IMR-90 (cell line): ENCODE results near the gene AXL. TPM values are rescaled to one million over a fixed set of nuclear protein-coding genes. Genes with fewer than 3 reads are reported as not detected.

Source experiments
- ATAC-seq: fragments of 200-7000 bp; cut with Tn5 transposase; 2 replicates; pipeline ENCODE4 v1.9.1; 2020; ENCODE audit warnings: low read depth, mild to moderate bottlenecking, moderate library complexity
- BruUV-seq: library from RNA; stranded (reverse); fragments of 400-500 nt; replicated peaks from 2 replicates; lab custom pipeline; 2021; lab: Mats Ljungman, UMichigan
- CTCF ChIA-PET: fragments of 300-600 bp; formaldehyde crosslinking; extraction: SDS; loops from one replicate; lab custom pipeline; 2021; ENCODE audit warnings: antibody characterized with exemption; lab: Yijun Ruan, JAX
- POLR2A ChIA-PET: fragments of 300-600 bp; sonication (Branson Sonifier 250); formaldehyde crosslinking; loops from one replicate; lab custom pipeline; 2022; ENCODE audit warnings: antibody characterized with exemption; ENCODE audit not compliant: unreplicated experiment; lab: Charles Lee
- DNase-seq: peaks from one replicate; pipeline ENCODE4 v3.0.0; 2013
- H2AFZ ChIP-seq: replicated peaks from 2 replicates; pipeline ENCODE3; 2013; ENCODE audit warnings: low read length, mild to moderate bottlenecking; ENCODE audit not compliant: poor library complexity
- H2AK5ac ChIP-seq: 2 replicates; pipeline ENCODE4 v1.6.1; 2013; ENCODE audit warnings: low read depth, low read length, inconsistent platforms
- H2AK9ac ChIP-seq: replicated peaks from 2 replicates; pipeline ENCODE3; 2013; ENCODE audit warnings: mild to moderate bottlenecking, low read depth, low read length, moderate library complexity; ENCODE audit not compliant: poor library complexity
- H2BK120ac ChIP-seq: 2 replicates; pipeline ENCODE4 v1.6.1; 2013; ENCODE audit warnings: low read depth, low read length, inconsistent platforms
- H2BK15ac ChIP-seq: 3 replicates; pipeline ENCODE4 v1.6.1; 2013; ENCODE audit warnings: low read depth, low read length, inconsistent platforms
- H2BK20ac ChIP-seq: 2 replicates; pipeline ENCODE4 v1.6.1; 2013; ENCODE audit warnings: low read depth, mild to moderate bottlenecking, inconsistent platforms, low read length, moderate library complexity
- H2BK5ac ChIP-seq: 2 replicates; pipeline ENCODE4 v1.6.1; 2013; ENCODE audit warnings: mild to moderate bottlenecking, low read depth, low read length, inconsistent platforms; ENCODE audit not compliant: poor library complexity, severe bottlenecking
- H3K14ac ChIP-seq: replicated peaks from 2 replicates; pipeline ENCODE4 v1.6.1; 2013; ENCODE audit warnings: low read depth, low read length, inconsistent platforms
- H3K18ac ChIP-seq: 2 replicates; pipeline ENCODE4 v1.6.1; 2013; ENCODE audit warnings: low read depth, low read length, control low read depth
- H3K23ac ChIP-seq: 2 replicates; pipeline ENCODE4 v1.6.1; 2013; ENCODE audit warnings: low read depth, low read length, inconsistent platforms
- H3K27ac ChIP-seq: 2 replicates; pipeline ENCODE4 v1.5.1; 2013; ENCODE audit warnings: mild to moderate bottlenecking, control low read depth, low read length; ENCODE audit not compliant: insufficient read depth
- H3K27me3 ChIP-seq: 2 replicates; pipeline ENCODE4 v1.6.1; 2013; ENCODE audit warnings: low read length; ENCODE audit not compliant: control insufficient read depth, insufficient read depth
- H3K36me3 ChIP-seq: 2 replicates; pipeline ENCODE4 v1.6.1; 2013; ENCODE audit warnings: low read length, mixed read lengths; ENCODE audit not compliant: control insufficient read depth, insufficient read depth
- H3K4ac ChIP-seq: 2 replicates; pipeline ENCODE4 v1.6.1; 2013; ENCODE audit warnings: low read depth, low read length, inconsistent platforms
- H3K4me1 ChIP-seq: 2 replicates; pipeline ENCODE4 v1.6.1; 2013; ENCODE audit warnings: low read length, mixed read lengths; ENCODE audit not compliant: control insufficient read depth, insufficient read depth
- H3K4me2 ChIP-seq: 2 replicates; pipeline ENCODE4 v1.6.1; 2013; ENCODE audit warnings: low read depth, mild to moderate bottlenecking, control low read depth, low read length, moderate library complexity
- H3K4me3 ChIP-seq: 2 replicates; pipeline ENCODE4 v1.5.1; 2013; ENCODE audit warnings: low read depth, mild to moderate bottlenecking, control low read depth, low read length, moderate library complexity; ENCODE audit not compliant: insufficient read depth
- H3K56ac ChIP-seq: 2 replicates; pipeline ENCODE4 v1.6.1; 2013; ENCODE audit warnings: low read length, inconsistent platforms; ENCODE audit not compliant: insufficient read depth; ENCODE audit errors: extremely low read depth
- H3K79me1 ChIP-seq, 2 experiments: 2 replicates each; pipeline ENCODE4 v1.6.1; 2013; ENCODE audit warnings: low read length in 2 of 2, inconsistent platforms in 1 of 2, low read depth in 1 of 2
- H3K9ac ChIP-seq: 2 replicates; pipeline ENCODE4 v1.6.1; 2013; ENCODE audit warnings: low read depth, low read length, control low read depth
- H3K9me1 ChIP-seq: 2 replicates; pipeline ENCODE4 v1.6.1; 2013; ENCODE audit warnings: low read length, inconsistent platforms; ENCODE audit not compliant: insufficient read depth
- H3K9me3 ChIP-seq: 2 replicates; pipeline ENCODE4 v1.6.1; 2013; ENCODE audit warnings: low read length; ENCODE audit not compliant: control insufficient read depth, insufficient read depth
- H4K20me1 ChIP-seq: 2 replicates; pipeline ENCODE4 v1.6.1; 2013; ENCODE audit warnings: low read length, inconsistent platforms; ENCODE audit not compliant: insufficient read depth
- H4K5ac ChIP-seq: 2 replicates; pipeline ENCODE4 v1.6.1; 2013; ENCODE audit warnings: mild to moderate bottlenecking, low read depth, low read length, control low read depth
- H4K8ac ChIP-seq, 2 experiments: 2 replicates each; pipeline ENCODE4 v1.6.1; 2013; ENCODE audit warnings: low read depth in 2 of 2, low read length in 2 of 2, control low read depth in 1 of 2, inconsistent platforms in 1 of 2
- H4K91ac ChIP-seq: 2 replicates; pipeline ENCODE4 v1.6.1; 2013; ENCODE audit warnings: low read depth, low read length, inconsistent platforms; ENCODE audit not compliant: insufficient read depth
- BHLHE40 ChIP-seq: fragments of 150-350 bp; IDR thresholded peaks from 2 replicates; pipeline ENCODE4 v1.6.1; 2016; ENCODE audit warnings: mild to moderate bottlenecking, low read depth, low read length
- ELK1 ChIP-seq: fragments of 150-350 bp; IDR thresholded peaks from 2 replicates; pipeline ENCODE4 v1.6.1; 2016; ENCODE audit warnings: low read depth, mild to moderate bottlenecking, low read length, moderate library complexity, borderline replicate concordance
- MXI1 ChIP-seq: IDR thresholded peaks from 2 replicates; pipeline ENCODE4 v1.6.1; 2012; ENCODE audit warnings: low read depth, mild to moderate bottlenecking, low read length, moderate library complexity, borderline replicate concordance
- POLR2A ChIP-seq: IDR thresholded peaks from 2 replicates; pipeline ENCODE4 v1.6.1; 2012; ENCODE audit warnings: mild to moderate bottlenecking, low read depth, low read length
- RAD21 ChIP-seq: IDR thresholded peaks from 2 replicates; pipeline ENCODE4 v1.6.1; 2012; ENCODE audit warnings: low read length, improper control_type of control experiment
- SMC3 ChIP-seq: fragments of 150-350 bp; IDR thresholded peaks from 2 replicates; pipeline ENCODE4 v1.6.1; 2016; ENCODE audit warnings: low read depth, mild to moderate bottlenecking, antibody characterized with exemption, low read length, moderate library complexity
- WGBS, 2 experiments: methylation state at CpG; one replicate each; pipeline versions ENCODE4 v1.1.5 to v1.1.7; 2013; ENCODE audit warnings: missing lambda C conversion rate in 2 of 2; ENCODE audit not compliant: insufficient read length in 1 of 2; ENCODE audit errors: extremely low coverage in 2 of 2; 5-methylcytosine and 5-hydroxymethylcytosine counted together
- dilution Hi-C: fragments of 300-500 bp; cut with HindIII; formaldehyde crosslinking; loops from one replicate; pipeline ENCODE4 v1.14.3; 2018; ENCODE audit warnings: low sequenced_read_pairs; ENCODE audit not compliant: unreplicated experiment
- in situ Hi-C: fragments of 300-500 bp; cut with MboI; formaldehyde crosslinking; loops from 3 replicates; pipeline ENCODE4 v1.14.3; 2019; ENCODE audit warnings: low sequenced_read_pairs, inconsistent platforms, mixed read lengths
- intact Hi-C: fragments of 100-400 bp; cut with micrococcal nuclease; formaldehyde crosslinking; loops from 2 replicates; pipeline ENCODE4 v1.10.0; 2022
- polyA plus RNA-seq, 3 experiments: library from polyadenylated mRNA; depleted of rRNA; stranded (reverse); fragments of >200 nt; gene quantifications; 2 replicates each; pipeline ENCODE4 v1.2.3, GENCODE V29; 2012; ENCODE audit warnings: low replicate concordance in 1 of 3
- total RNA-seq: library from RNA; depleted of rRNA; stranded (reverse); fragments of >200 nt; gene quantifications from 2 replicates; pipeline ENCODE4 v1.2.3, GENCODE V29; 2012

The AXL gene
- total and polyA plus RNA-seq, 2 of the 4 experiments (the other 2 are of a cell fraction), result 212 to 466 TPM

- dilution Hi-C loops, result no loop called here
- no peak overlapping the region for H2BK120ac ChIP-seq
- ChIA-PET POLR2A (no interaction called here), CTCF (interaction anchor here (0.6 to 1.7 kb wide), 4 partner anchors 9 to 254 kb away, joined by 3 to 5 read pairs (median 4); no protein-coding TSS in a partner anchor)
- H3K4me1 ChIP-seq, result peaks cover 7% of the 10 kb centered on the region
- no peak overlapping the region for H2BK15ac ChIP-seq
- H3K9me1 ChIP-seq, result no peaks in the 10 kb centered on the region; the same call in 1 of the 2 replicates
- H3K27me3 ChIP-seq, result no peaks in the 10 kb centered on the region
- peaks cover 45% of the 10 kb centered on the region for H3K36me3 ChIP-seq
- WGBS, 2 experiments, result 60% methylated on average over 1 of the region's 8 CpGs; no CpG with 5 or more reads in 1 of the 2 experiments
- H3K14ac ChIP-seq, result no peak overlapping the region
- in situ Hi-C loops, result no loop called here
- H3K4me3 ChIP-seq, result no peak overlapping the region
- no peak overlapping the region for H4K5ac ChIP-seq
- H3K18ac ChIP-seq, result no peak overlapping the region
- H3K4me2 ChIP-seq, result no peak overlapping the region
- peaks cover 14 to 42% of the 10 kb centered on the region in 2 experiments; a peak in 3 of 4 replicates for H3K79me1 ChIP-seq
- no peak overlapping the region for H2AK9ac ChIP-seq
- H3K56ac ChIP-seq, result no peak overlapping the region
- H3K27ac ChIP-seq, result no peak overlapping the region
- no peak overlapping the region for H4K91ac ChIP-seq
- intact Hi-C loops, result no loop called here
- no peak for DNase-seq
- H3K9ac ChIP-seq, result no peak overlapping the region
- no peak overlapping the region for H4K8ac ChIP-seq
- TF ChIP-seq RAD21 (no peak), SMC3 (no peak), ELK1 (no peak), MXI1 (no peak), POLR2A (no peak), BHLHE40 (no peak)
- H2BK20ac ChIP-seq, result no peak overlapping the region
- H2AFZ ChIP-seq, result no peak overlapping the region
- no peak overlapping the region for H2BK5ac ChIP-seq
- BruUV-seq, result TSS peak; percentile 88
- H4K20me1 ChIP-seq, result peaks cover 12% of the 10 kb centered on the region; the same call in 1 of the 2 replicates
- no peaks in the 10 kb centered on the region for H3K9me3 ChIP-seq
- H3K23ac ChIP-seq, result no peak overlapping the region
- no peak overlapping the region for H2AK5ac ChIP-seq
- H3K4ac ChIP-seq, result no peak overlapping the region
- ATAC-seq, result no peak
Measured at GRCh38 chr19:41307090-41307875, 88.3 kb downstream of the AXL start.
